H1 (cell line): Measurements from ENCODE around the gene NBEA. TPM values are rescaled to one million over a fixed set of nuclear protein-coding genes. Genes with fewer than 3 reads are reported as not detected.

Experiments used
- CTCF ChIA-PET: fragments of 300-600 bp; sonication (Branson Sonifier 250); formaldehyde crosslinking; loops from one replicate; lab custom pipeline; 2021; ENCODE audit not compliant: partially characterized antibody; lab: Charles Lee
- POLR2A ChIA-PET: fragments of 300-600 bp; sonication (Branson Sonifier 250); formaldehyde crosslinking; loops from one replicate; lab custom pipeline; 2021; ENCODE audit warnings: inconsistent platforms; ENCODE audit not compliant: partially characterized antibody; lab: Charles Lee
- DNase-seq, 2 experiments: peaks; one replicate each; pipeline versions ENCODE4 v3.0.0 to v3.0.0-alpha.2; 2010 to 2022; ENCODE audit warnings: low spot score in 2 of 2, low read depth in 1 of 2, mixed read lengths in 1 of 2
- FAIRE-seq: peaks from 2 replicates; lab custom pipeline; 2011; peaks lifted over from hg19 to GRCh38; lab: Jason Lieb, UNC
- H2AFZ ChIP-seq: 2 replicates; pipeline ENCODE4 v1.8.1; 2012; ENCODE audit warnings: low read length, inconsistent platforms
- H2AK5ac ChIP-seq: 2 replicates; pipeline ENCODE4 v1.6.1; 2013; ENCODE audit warnings: low read depth, low read length
- H2BK120ac ChIP-seq: replicated peaks from 2 replicates; pipeline ENCODE3; 2013; ENCODE audit warnings: low read depth, low read length, inconsistent platforms
- H2BK12ac ChIP-seq: 2 replicates; pipeline ENCODE4 v1.6.1; 2013; ENCODE audit warnings: low read depth, low read length
- H2BK15ac ChIP-seq: 2 replicates; pipeline ENCODE4 v1.6.1; 2013; ENCODE audit warnings: low read length
- H2BK20ac ChIP-seq: 2 replicates; pipeline ENCODE4 v1.6.1; 2013; ENCODE audit warnings: low read length
- H2BK5ac ChIP-seq: 2 replicates; pipeline ENCODE4 v1.6.1; 2013; ENCODE audit warnings: low read depth, low read length
- H3K14ac ChIP-seq: 2 replicates; pipeline ENCODE4 v1.6.1; 2013; ENCODE audit warnings: inconsistent platforms; ENCODE audit not compliant: insufficient read length
- H3K18ac ChIP-seq: 2 replicates; pipeline ENCODE4 v1.6.1; 2013; ENCODE audit warnings: low read length; ENCODE audit errors: extremely low read depth
- H3K23ac ChIP-seq: 2 replicates; pipeline ENCODE4 v1.6.1; 2013; ENCODE audit warnings: inconsistent platforms; ENCODE audit not compliant: insufficient read length
- H3K23me2 ChIP-seq: 2 replicates; pipeline ENCODE4 v1.6.1; 2013; ENCODE audit warnings: low read depth, low read length
- H3K27ac ChIP-seq: 2 replicates; pipeline ENCODE4 v1.6.1; 2011; ENCODE audit warnings: low read depth, low read length, inconsistent platforms
- H3K27me3 ChIP-seq, 4 experiments: replicated peaks in 1 of 4; 1 replicate in 1 of 4; 2 replicates in 3 of 4; pipeline versions ENCODE4 v1.6.1 to v1.8.1; 2011 to 2013; ENCODE audit warnings: low read length in 3 of 4, mild to moderate bottlenecking in 3 of 4, inconsistent platforms in 2 of 4, mixed read lengths in 2 of 4, moderate library complexity in 1 of 4; ENCODE audit not compliant: control insufficient read depth in 3 of 4, insufficient read depth in 3 of 4; ENCODE audit errors: extremely low read depth in 1 of 4
- H3K36me3 ChIP-seq, 4 experiments: 2 replicates each; pipeline versions ENCODE4 v1.6.1 to v1.8.1; 2011 to 2013; ENCODE audit warnings: mild to moderate bottlenecking in 4 of 4, low read length in 3 of 4, moderate library complexity in 2 of 4, control low read depth in 1 of 4, inconsistent platforms in 1 of 4; ENCODE audit not compliant: insufficient read depth in 4 of 4, control insufficient read depth in 2 of 4
- H3K4ac ChIP-seq: replicated peaks from 2 replicates; pipeline ENCODE3; 2013; ENCODE audit warnings: low read length, low read depth, mixed read lengths, inconsistent platforms; ENCODE audit not compliant: insufficient read length
- H3K4me1 ChIP-seq, 4 experiments: replicated peaks in 1 of 4; 1 replicate in 1 of 4; 2 replicates in 3 of 4; pipeline versions ENCODE4 v1.6.1 to v1.8.1; 2011 to 2013; ENCODE audit warnings: low read length in 3 of 4, inconsistent platforms in 2 of 4, mixed read lengths in 1 of 4; ENCODE audit not compliant: insufficient read depth in 4 of 4, control insufficient read depth in 3 of 4
- H3K4me2 ChIP-seq, 2 experiments: 2 replicates each; pipeline versions ENCODE4 v1.6.1 to v1.8.1; 2011 to 2013; ENCODE audit warnings: low read depth in 2 of 2, low read length in 2 of 2, control low read depth in 1 of 2, inconsistent platforms in 1 of 2, mild to moderate bottlenecking in 1 of 2; ENCODE audit not compliant: insufficient read depth in 1 of 2
- H3K4me3 ChIP-seq, 4 experiments: fragments of 200-600, 300-600 bp in 1 of 4; sonication (generic), shearing (Covaris generic), sonication (Bioruptor Twin) in 1 of 4; 2 replicates each; pipeline versions ENCODE4 v1.5.1 to v1.8.1; 2011 to 2016; ENCODE audit warnings: low read length in 4 of 4, low read depth in 3 of 4, control low read depth in 2 of 4, inconsistent platforms in 2 of 4, mild to moderate bottlenecking in 2 of 4, mixed read lengths in 1 of 4, moderate library complexity in 1 of 4; ENCODE audit not compliant: insufficient read depth in 2 of 4; ENCODE audit errors: extremely low read depth in 1 of 4
- H3K56ac ChIP-seq: replicated peaks from 2 replicates; pipeline ENCODE3; 2013; ENCODE audit warnings: low read depth, mild to moderate bottlenecking, mixed read lengths, low read length, inconsistent platforms; ENCODE audit not compliant: insufficient read length
- H3K79me1 ChIP-seq: 2 replicates; pipeline ENCODE4 v1.6.1; 2013; ENCODE audit warnings: low read depth, low read length, control low read depth
- H3K79me2 ChIP-seq, 2 experiments: 2 replicates each; pipeline versions ENCODE4 v1.6.1 to v1.8.1; 2012 to 2013; ENCODE audit warnings: low read length in 2 of 2, mild to moderate bottlenecking in 2 of 2, inconsistent platforms in 1 of 2; ENCODE audit not compliant: insufficient read depth in 2 of 2, control insufficient read depth in 1 of 2
- H3K9ac ChIP-seq, 4 experiments: replicated peaks in 1 of 4; 1 replicate in 1 of 4; 2 replicates in 3 of 4; pipeline versions ENCODE4 v1.6.1 to v1.8.1; 2011 to 2013; ENCODE audit warnings: low read depth in 3 of 4, low read length in 3 of 4, control low read depth in 2 of 4, mild to moderate bottlenecking in 2 of 4, moderate library complexity in 2 of 4, inconsistent platforms in 1 of 4; ENCODE audit errors: extremely low read depth in 1 of 4
- H3K9me3 ChIP-seq, 2 experiments: 2 replicates each; pipeline versions ENCODE4 v1.6.1 to v1.8.1; 2012 to 2013; ENCODE audit warnings: mild to moderate bottlenecking in 2 of 2, moderate library complexity in 2 of 2, control low read depth in 1 of 2, inconsistent platforms in 1 of 2, low read depth in 1 of 2, low read length in 1 of 2, mixed read lengths in 1 of 2; ENCODE audit not compliant: insufficient read depth in 2 of 2
- H4K20me1 ChIP-seq, 2 experiments: replicated peaks in 1 of 2; 2 replicates each; pipeline versions ENCODE3 to v1.8.1; 2011 to 2013; ENCODE audit warnings: inconsistent platforms in 2 of 2, low read length in 2 of 2, mild to moderate bottlenecking in 1 of 2; ENCODE audit not compliant: insufficient read depth in 2 of 2, control insufficient read depth in 1 of 2
- H4K5ac ChIP-seq: 2 replicates; pipeline ENCODE4 v1.6.1; 2013; ENCODE audit warnings: low read length, low read depth, mixed read lengths, inconsistent platforms; ENCODE audit not compliant: insufficient read length
- H4K8ac ChIP-seq: 2 replicates; pipeline ENCODE4 v1.8.0; 2013; ENCODE audit warnings: mild to moderate bottlenecking, moderate library complexity, low read length, inconsistent platforms; ENCODE audit not compliant: insufficient read depth; ENCODE audit errors: extremely low read depth
- H4K91ac ChIP-seq: replicated peaks from 2 replicates; pipeline ENCODE3; 2013; ENCODE audit warnings: low read length, mixed read lengths, inconsistent platforms; ENCODE audit not compliant: insufficient read length
- CHD7 ChIP-seq: fragments of 300-600 bp; sonication (generic); IDR thresholded peaks from 2 replicates; pipeline ENCODE4 v1.7.1; 2012; ENCODE audit warnings: low read length, moderate library complexity, mild to moderate bottlenecking, inconsistent platforms; ENCODE audit not compliant: insufficient replicate concordance
- polyA plus RNA-seq, 7 experiments: library from polyadenylated mRNA; depleted of rRNA in 3 of 7; stranded (reverse) in 5 of 7; unstranded in 2 of 7; fragments of >200 nt in 5 of 7; fragments of 200-250 nt in 2 of 7; gene quantifications; 1 replicate in 5 of 7; 2 replicates in 1 of 7; 4 replicates in 1 of 7; pipeline versions ENCODE4 v1.2.1 to v1.2.3, GENCODE V29; 2011 to 2013; ENCODE audit warnings: missing spikeins in 2 of 7, mixed read lengths in 2 of 7
- total RNA-seq: library from RNA; stranded (reverse); fragmentation: NEBNext Ultra II Directional; extraction: Animal tissue kit (Norgen Biotek cat#: 25700); gene quantifications from 2 replicates; pipeline ENCODE4 v1.2.1, GENCODE V29; 2021

Gene NBEA
- total and polyA plus RNA-seq, 2 of the 8 experiments (the other 6 are each of a cell fraction or from before 2014, with no cell fraction given), result 14.2 to 21.5 TPM

- Histone ChIP-seq H3K9ac (no peak overlapping the region), H2BK5ac (no peak overlapping the region), H3K36me3 (peaks cover 2 to 9% (median 3%) of the 10 kb centered on the region in 4 experiments; a peak in 3 of 8 replicates), H2BK15ac (no peak overlapping the region), H3K23ac (no peak overlapping the region), H2BK20ac (no peak overlapping the region), H4K91ac (no peak overlapping the region), H4K5ac (no peak overlapping the region), H2AFZ (no peak overlapping the region), H3K14ac (no peak overlapping the region), H3K27me3 (no peaks in the 10 kb centered on the region), H3K27ac (no peak overlapping the region), H3K18ac (no peak overlapping the region), H3K4ac (no peak overlapping the region), H2AK5ac (no peak overlapping the region), H2BK120ac (no peak overlapping the region), H3K4me2 (no peak overlapping the region), H3K79me1 (no peaks in the 10 kb centered on the region), H3K4me1 (no peaks in the 10 kb centered on the region), H3K23me2 (no peaks in the 10 kb centered on the region), H3K4me3 (no peak overlapping the region), H4K20me1 (no peaks in the 10 kb centered on the region), H4K8ac (no peak overlapping the region), H2BK12ac (no peak overlapping the region), H3K9me3 (no peaks in the 10 kb centered on the region), H3K79me2 (no peaks in the 10 kb centered on the region), H3K56ac (no peak overlapping the region)
- no peak for TF ChIP-seq CHD7
- ChIA-PET POLR2A (no interaction called here), CTCF (interaction anchor here (1.1 kb wide), 1 partner anchor 1199 kb away, joined by 3 read pairs; no protein-coding TSS in a partner anchor)
- DNase-seq (no peak), FAIRE-seq (no peak)
These were observed 187.4 kb downstream of the NBEA start for GRCh38 chr13:35129500-35129899.
